Natural killer cell (primary cell): ENCODE data around the gene IFRD2. TPM values are rescaled to one million over a fixed set of nuclear protein-coding genes. Genes with fewer than 3 reads are reported as not detected.

ENCODE experiments used
- ATAC-seq, 3 donors: fragments of 150-1000 bp in 2 of 3; fragments of 200-7000 bp in 1 of 3; cut with Tn5 transposase; 1 replicate in 1 of 3; 2 replicates in 2 of 3; pipeline ENCODE4 v1.10.0; 2021; ENCODE audit warnings: mild to moderate bottlenecking in 2 of 3, moderate library complexity in 2 of 3
- DNase-seq, 2 donors: peaks; one replicate each; pipeline versions ENCODE4 v3.0.0 to v3.0.0-alpha.2; 2013 to 2021; ENCODE audit warnings: mixed read lengths in 1 of 2
- H3K27ac ChIP-seq: one replicate; pipeline ENCODE4 v1.5.1; 2013; ENCODE audit warnings: mild to moderate bottlenecking, low read length
- H3K27me3 ChIP-seq: one replicate; pipeline ENCODE4 v1.6.1; 2013; ENCODE audit warnings: low read length; ENCODE audit not compliant: control insufficient read depth, insufficient read depth
- H3K36me3 ChIP-seq: one replicate; pipeline ENCODE4 v1.6.1; 2013; ENCODE audit warnings: low read length; ENCODE audit not compliant: control insufficient read depth, insufficient read depth
- H3K4me1 ChIP-seq: one replicate; pipeline ENCODE4 v1.6.1; 2013; ENCODE audit warnings: low read length; ENCODE audit not compliant: control insufficient read depth, insufficient read depth
- H3K4me3 ChIP-seq: one replicate; pipeline ENCODE4 v1.5.1; 2013; ENCODE audit warnings: low read length
- H3K9me3 ChIP-seq: one replicate; pipeline ENCODE4 v1.6.1; 2013; ENCODE audit warnings: low read length; ENCODE audit not compliant: control insufficient read depth, insufficient read depth
- H3K27ac Mint-ChIP-seq, 2 donors: one replicate each; pipeline ENCODE4 v1.8.0; 2022; ENCODE audit warnings: mild to moderate bottlenecking in 2 of 2, mixed read lengths in 2 of 2, moderate library complexity in 1 of 2
- H3K27me3 Mint-ChIP-seq, 2 donors: one replicate each; pipeline ENCODE4 v1.8.0; 2022; ENCODE audit warnings: low read depth in 2 of 2, mixed read lengths in 2 of 2
- H3K36me3 Mint-ChIP-seq: one replicate; pipeline ENCODE4 v1.8.0; 2022; ENCODE audit warnings: mixed read lengths
- H3K4me1 Mint-ChIP-seq, 2 donors: one replicate each; pipeline ENCODE4 v1.8.0; 2022; ENCODE audit warnings: mixed read lengths in 2 of 2
- H3K4me3 Mint-ChIP-seq: one replicate; pipeline ENCODE4 v1.8.0; 2022; ENCODE audit warnings: mild to moderate bottlenecking, moderate library complexity, mixed read lengths
- H3K9me3 Mint-ChIP-seq, 2 donors: one replicate each; pipeline ENCODE4 v1.8.0; 2022; ENCODE audit warnings: mixed read lengths in 2 of 2
- WGBS: methylation state at CpG from one replicate; pipeline ENCODE4 v1.1.7; 2013; ENCODE audit warnings: missing lambda C conversion rate; ENCODE audit not compliant: insufficient coverage; 5-methylcytosine and 5-hydroxymethylcytosine counted together
- intact Hi-C: fragments of 100-400 bp; cut with micrococcal nuclease; formaldehyde crosslinking; loops from one replicate; pipeline ENCODE4 v1.14.2; 2022
- total RNA-seq, 4 donors: library from RNA; stranded (reverse); fragments of 120-200 nt in 1 of 4; gene quantifications; one replicate each; pipeline versions ENCODE4 v1.2.3 to v1.2.4, GENCODE V29; 2013 to 2022
- TF ChIP-seq, protein P1 (sequence below): fragments of 200-600 bp; IDR thresholded peaks from one replicate; pipeline ENCODE4 v1.8.0; 2022; ENCODE audit warnings: antibody characterized with exemption

IFRD2 gene
- total RNA-seq, 3 donors from 2014 or later (not counting 1 experiment from before 2014, with no cell fraction given), result 27.8 to 39.1 (median 32.1) TPM

GRCh38 chr3:50275141-50275995, 16.9 kb downstream of the IFRD2 start:
- Histone ChIP-seq H3K4me1 (peaks cover 33% of the 10 kb centered on the region), H3K27ac (no peak overlapping the region), H3K36me3 (no peaks in the 10 kb centered on the region), H3K27me3 (peaks cover 38% of the 10 kb centered on the region), H3K4me3 (no peak overlapping the region), H3K9me3 (no peaks in the 10 kb centered on the region)
- no peak for ATAC-seq
- intact Hi-C loops, result no loop called here
- Mint-ChIP-seq H3K36me3 (no peaks in the 10 kb centered on the region), H3K27ac (peak overlapping the region in 1 of 2 donors; percentile 44), H3K4me3 (peak overlapping the region; percentile 47), H3K4me1 (peaks cover 11 to 32% of the 10 kb centered on the region in 2 donors), H3K9me3 (no peaks in the 10 kb centered on the region), H3K27me3 (peaks cover 13 to 32% of the 10 kb centered on the region in 2 donors)
- DNase-seq, result peak in 1 of 2 donors; percentile 32
- 5% methylated on average over 65 of the region's 65 CpGs for WGBS
- TF ChIP-seq, protein P1, sequence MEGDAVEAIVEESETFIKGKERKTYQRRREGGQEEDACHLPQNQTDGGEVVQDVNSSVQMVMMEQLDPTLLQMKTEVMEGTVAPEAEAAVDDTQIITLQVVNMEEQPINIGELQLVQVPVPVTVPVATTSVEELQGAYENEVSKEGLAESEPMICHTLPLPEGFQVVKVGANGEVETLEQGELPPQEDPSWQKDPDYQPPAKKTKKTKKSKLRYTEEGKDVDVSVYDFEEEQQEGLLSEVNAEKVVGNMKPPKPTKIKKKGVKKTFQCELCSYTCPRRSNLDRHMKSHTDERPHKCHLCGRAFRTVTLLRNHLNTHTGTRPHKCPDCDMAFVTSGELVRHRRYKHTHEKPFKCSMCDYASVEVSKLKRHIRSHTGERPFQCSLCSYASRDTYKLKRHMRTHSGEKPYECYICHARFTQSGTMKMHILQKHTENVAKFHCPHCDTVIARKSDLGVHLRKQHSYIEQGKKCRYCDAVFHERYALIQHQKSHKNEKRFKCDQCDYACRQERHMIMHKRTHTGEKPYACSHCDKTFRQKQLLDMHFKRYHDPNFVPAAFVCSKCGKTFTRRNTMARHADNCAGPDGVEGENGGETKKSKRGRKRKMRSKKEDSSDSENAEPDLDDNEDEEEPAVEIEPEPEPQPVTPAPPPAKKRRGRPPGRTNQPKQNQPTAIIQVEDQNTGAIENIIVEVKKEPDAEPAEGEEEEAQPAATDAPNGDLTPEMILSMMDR, result no peak

DNA sequence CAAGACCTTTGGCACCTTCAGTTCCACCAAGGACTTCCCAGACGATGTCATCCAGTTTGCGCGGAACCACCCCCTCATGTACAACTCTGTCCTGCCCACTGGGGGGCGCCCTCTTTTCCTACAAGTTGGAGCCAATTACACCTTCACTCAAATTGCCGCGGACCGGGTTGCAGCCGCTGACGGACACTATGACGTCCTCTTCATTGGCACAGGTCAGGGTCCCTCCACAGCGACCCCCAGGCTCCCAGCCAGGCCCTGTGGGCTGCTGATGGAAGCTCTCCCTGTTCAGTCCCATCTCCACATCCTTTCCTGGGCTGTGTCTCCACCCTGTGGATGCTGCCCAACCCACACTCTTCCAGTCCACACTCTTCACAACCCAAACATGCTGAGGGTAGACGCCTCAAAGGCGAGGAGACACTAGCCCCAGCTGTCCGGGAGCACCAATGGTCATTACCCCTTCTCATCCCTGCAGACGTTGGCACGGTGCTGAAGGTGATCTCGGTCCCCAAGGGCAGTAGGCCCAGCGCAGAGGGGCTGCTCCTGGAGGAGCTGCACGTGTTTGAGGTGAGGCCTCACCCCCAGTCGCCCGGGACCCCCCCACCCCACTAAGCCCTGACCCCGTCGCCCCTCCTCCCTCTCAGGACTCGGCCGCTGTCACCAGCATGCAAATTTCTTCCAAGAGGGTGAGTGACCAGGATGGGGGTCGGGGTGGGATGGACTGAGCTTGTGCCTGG, 17.7 kb downstream of the IFRD2 start:
- Histone ChIP-seq H3K36me3 (no peaks in the 10 kb centered on the region), H3K4me1 (peaks cover 33% of the 10 kb centered on the region), H3K4me3 (no peak overlapping the region), H3K27me3 (peaks cover 38% of the 10 kb centered on the region), H3K9me3 (no peaks in the 10 kb centered on the region), H3K27ac (no peak overlapping the region)
- Mint-ChIP-seq H3K4me3 (peak overlapping the region; percentile 38), H3K36me3 (no peaks in the 10 kb centered on the region), H3K9me3 (no peaks in the 10 kb centered on the region), H3K27me3 (peaks cover 13 to 32% of the 10 kb centered on the region in 2 donors), H3K27ac (peak overlapping the region; percentile 54 to 58), H3K4me1 (peaks cover 11 to 32% of the 10 kb centered on the region in 2 donors)
- WGBS, result 14% methylated on average over 24 of the region's 26 CpGs
- TF ChIP-seq, protein P1, result peak; percentile 85
- intact Hi-C loops, result loop anchor here (1.0 to 5.0 kb wide), 3 partner anchors 47 to 153 kb away; no protein-coding TSS in a partner anchor
- ATAC-seq (peak; percentile 58 to 63 (median 60)), DNase-seq (peak; percentile 68 to 87)

- Histone ChIP-seq H3K4me1 (peaks cover 33% of the 10 kb centered on the region), H3K9me3 (no peaks in the 10 kb centered on the region), H3K4me3 (no peak overlapping the region), H3K36me3 (no peaks in the 10 kb centered on the region), H3K27ac (no peak overlapping the region), H3K27me3 (peaks cover 38% of the 10 kb centered on the region)
- DNase-seq (no peak), ATAC-seq (no peak)
- Mint-ChIP-seq H3K27ac (no peak overlapping the region), H3K4me3 (no peak overlapping the region), H3K9me3 (no peaks in the 10 kb centered on the region), H3K36me3 (no peaks in the 10 kb centered on the region), H3K4me1 (peaks cover 11 to 32% of the 10 kb centered on the region in 2 donors), H3K27me3 (peaks cover 13 to 33% of the 10 kb centered on the region in 2 donors)
- 26% methylated on average over 30 of the region's 31 CpGs for WGBS
- intact Hi-C loops, result loop anchor here (1.0 to 5.0 kb wide), 5 partner anchors 27 to 154 kb away; no protein-coding TSS in a partner anchor
- TF ChIP-seq, protein P1, result no peak
Observed at GRCh38 chr3:50273689-50274065, 18.6 kb downstream of the IFRD2 start.
